ENCODE data around the gene SLC8A3.

The SLC8A3 gene

GRCh38 chr14:70022771-70023445, 165.8 kb downstream of the SLC8A3 start:
- no peak for DNase-seq (ENCODE audit: low read depth)

GRCh38 chr14:70021548-70022220, 167.1 kb downstream of the SLC8A3 start:
- DNase-seq (ENCODE audit: low read depth), result no peak

- DNase-seq (ENCODE audit: low read depth), result no peak
Observed at GRCh38 chr14:70020352-70021170, 168.2 kb downstream of the SLC8A3 start.

- no peak for DNase-seq (ENCODE audit: low read depth)
Observed at GRCh38 chr14:70019695-70020094, 169.1 kb downstream of the SLC8A3 start.

- DNase-seq (ENCODE audit: low read depth), result no peak
Observed at GRCh38 chr14:70018713-70019211, 170.0 kb downstream of the SLC8A3 start.

- DNase-seq (ENCODE audit: low read depth), result no peak
Observed at GRCh38 chr14:70018230-70018629, 170.5 kb downstream of the SLC8A3 start.

GRCh38 chr14:70014406-70015095, 174.2 kb downstream of the SLC8A3 start:
- no peak for DNase-seq (ENCODE audit: low read depth)

- no peak for DNase-seq (ENCODE audit: low read depth)
Observed at GRCh38 chr14:70013271-70013873, 175.4 kb downstream of the SLC8A3 start.

- DNase-seq (ENCODE audit: low read depth), result no peak
Observed at GRCh38 chr14:70011708-70012107, 177.0 kb downstream of the SLC8A3 start.

GRCh38 chr14:70011098-70011497, 177.7 kb downstream of the SLC8A3 start:
- DNase-seq (ENCODE audit: low read depth), result no peak

GRCh38 chr14:70009961-70010360, 178.8 kb downstream of the SLC8A3 start:
- DNase-seq (ENCODE audit: low read depth), result no peak

- no peak for DNase-seq (ENCODE audit: low read depth)
Observed at GRCh38 chr14:70008284-70009262, 180.2 kb downstream of the SLC8A3 start.

- DNase-seq (ENCODE audit: low read depth), result no peak
Observed at GRCh38 chr14:70006699-70007098, 182.1 kb downstream of the SLC8A3 start.

- no peak for DNase-seq (ENCODE audit: low read depth)
Observed at GRCh38 chr14:70005281-70005805, 183.4 kb downstream of the SLC8A3 start.

GRCh38 chr14:70004791-70005190, 184.0 kb downstream of the SLC8A3 start:
- no peak for DNase-seq (ENCODE audit: low read depth)

GRCh38 chr14:70002589-70003346, 186.0 kb downstream of the SLC8A3 start:
- DNase-seq (ENCODE audit: low read depth), result no peak

- DNase-seq (ENCODE audit: low read depth), result no peak
Observed at GRCh38 chr14:70000601-70001000, 188.2 kb downstream of the SLC8A3 start.

- DNase-seq (ENCODE audit: low read depth), result peak; percentile 11
Observed at GRCh38 chr14:69999261-69999674, 189.5 kb downstream of the SLC8A3 start.

- no peak for DNase-seq (ENCODE audit: low read depth)
Observed at GRCh38 chr14:69997849-69998248, 190.9 kb downstream of the SLC8A3 start.

All from HS-27A (cell line).